SK-N-SH treated with all-trans-retinoic acid at 6 μM for 48 hours (cell line): ENCODE data around the gene OLFM1.

Experiments used
- ATAC-seq: fragments of 200-7000 bp; cut with Tn5 transposase; 3 replicates; pipeline ENCODE4 v1.9.1; 2020; ENCODE audit warnings: mild to moderate bottlenecking, moderate library complexity
- ARNTL ChIP-seq: fragments of 450-650 bp; formaldehyde crosslinking; IDR thresholded peaks from 2 replicates; pipeline ENCODE4 v1.5.0; 2020; ENCODE audit warnings: low read depth, mild to moderate bottlenecking, moderate library complexity, borderline replicate concordance
- BACH2 ChIP-seq: fragments of 250-450 bp; sonication (Bioruptor Pico); IDR thresholded peaks from 2 replicates; pipeline ENCODE4 v1.9.0; 2021; ENCODE audit warnings: mild to moderate bottlenecking, borderline replicate concordance
- ESRRG ChIP-seq: fragments of 250-450 bp; sonication (Bioruptor Pico); IDR thresholded peaks from 2 replicates; pipeline ENCODE4 v1.6.1; 2021; ENCODE audit warnings: mild to moderate bottlenecking
- GLIS3 ChIP-seq: fragments of 250-450 bp; sonication (Bioruptor Pico); IDR thresholded peaks from 2 replicates; pipeline ENCODE4 v1.5.0; 2020; ENCODE audit warnings: mild to moderate bottlenecking, moderate library complexity
- ISL1 ChIP-seq: fragments of 250-450 bp; sonication (Bioruptor Pico); IDR thresholded peaks from 2 replicates; pipeline ENCODE4 v2.1.2; 2022; ENCODE audit warnings: mild to moderate bottlenecking, moderate library complexity
- PPARA ChIP-seq: fragments of 250-450 bp; sonication (Bioruptor Pico); IDR thresholded peaks from 2 replicates; pipeline ENCODE4 v1.5.0; 2020; ENCODE audit warnings: mild to moderate bottlenecking, borderline replicate concordance
- RARB ChIP-seq: fragments of 250-450 bp; sonication (Bioruptor Pico); IDR thresholded peaks from 2 replicates; pipeline ENCODE4 v1.8.0; 2021; ENCODE audit warnings: mild to moderate bottlenecking, moderate library complexity
- SNAI2 ChIP-seq: fragments of 250-450 bp; sonication (Bioruptor Pico); IDR thresholded peaks from 2 replicates; pipeline ENCODE4 v1.5.0; 2020; ENCODE audit warnings: mild to moderate bottlenecking, moderate library complexity
- TCF4 ChIP-seq: fragments of 250-450 bp; sonication (Bioruptor Pico); IDR thresholded peaks from 2 replicates; pipeline ENCODE4 v1.8.0; 2021; ENCODE audit warnings: mild to moderate bottlenecking, moderate library complexity, borderline replicate concordance
- TOX ChIP-seq: fragments of 250-450 bp; sonication (Bioruptor Pico); IDR thresholded peaks from 2 replicates; pipeline ENCODE4 v1.8.0; 2021; ENCODE audit warnings: mild to moderate bottlenecking, moderate library complexity, borderline replicate concordance
- ZFP3 ChIP-seq: fragments of 250-450 bp; sonication (Bioruptor Pico); IDR thresholded peaks from 2 replicates; pipeline ENCODE4 v1.5.0; 2020; ENCODE audit warnings: mild to moderate bottlenecking, moderate library complexity
- ZFP30 ChIP-seq: fragments of 450-650 bp; formaldehyde crosslinking; IDR thresholded peaks from 2 replicates; pipeline ENCODE4 v1.5.0; 2022; ENCODE audit warnings: mild to moderate bottlenecking, moderate library complexity
- ZNF70 ChIP-seq: fragments of 450-650 bp; formaldehyde crosslinking; IDR thresholded peaks from 2 replicates; pipeline ENCODE4 v1.5.0; 2020; ENCODE audit warnings: mild to moderate bottlenecking, moderate library complexity
- TF ChIP-seq, protein P1 (sequence below): fragments of 250-450 bp; sonication (Bioruptor Pico); IDR thresholded peaks from 2 replicates; pipeline ENCODE4 v1.5.0; 2020; ENCODE audit warnings: mild to moderate bottlenecking, moderate library complexity
- TF ChIP-seq, protein P2 (sequence below): fragments of 250-450 bp; sonication (Bioruptor Pico); IDR thresholded peaks from 2 replicates; pipeline ENCODE4 v1.8.0; 2021; ENCODE audit warnings: low read depth, mild to moderate bottlenecking, moderate library complexity, borderline replicate concordance
- TF ChIP-seq, protein P3 (sequence below): fragments of 250-450 bp; sonication (Bioruptor Pico); IDR thresholded peaks from 2 replicates; pipeline ENCODE4 v1.5.1; 2020; ENCODE audit warnings: low read depth, mild to moderate bottlenecking, moderate library complexity
- TF ChIP-seq, protein P4 (sequence below): fragments of 250-450 bp; sonication (Bioruptor Pico); IDR thresholded peaks from 2 replicates; pipeline ENCODE4 v1.8.0; 2020; ENCODE audit warnings: mild to moderate bottlenecking, moderate library complexity, borderline replicate concordance
- TF ChIP-seq, protein P5 (sequence below): fragments of 250-450 bp; sonication (Bioruptor Pico); IDR thresholded peaks from 2 replicates; pipeline ENCODE4 v1.5.1; 2021; ENCODE audit warnings: mild to moderate bottlenecking, moderate library complexity

Gene OLFM1

DNA sequence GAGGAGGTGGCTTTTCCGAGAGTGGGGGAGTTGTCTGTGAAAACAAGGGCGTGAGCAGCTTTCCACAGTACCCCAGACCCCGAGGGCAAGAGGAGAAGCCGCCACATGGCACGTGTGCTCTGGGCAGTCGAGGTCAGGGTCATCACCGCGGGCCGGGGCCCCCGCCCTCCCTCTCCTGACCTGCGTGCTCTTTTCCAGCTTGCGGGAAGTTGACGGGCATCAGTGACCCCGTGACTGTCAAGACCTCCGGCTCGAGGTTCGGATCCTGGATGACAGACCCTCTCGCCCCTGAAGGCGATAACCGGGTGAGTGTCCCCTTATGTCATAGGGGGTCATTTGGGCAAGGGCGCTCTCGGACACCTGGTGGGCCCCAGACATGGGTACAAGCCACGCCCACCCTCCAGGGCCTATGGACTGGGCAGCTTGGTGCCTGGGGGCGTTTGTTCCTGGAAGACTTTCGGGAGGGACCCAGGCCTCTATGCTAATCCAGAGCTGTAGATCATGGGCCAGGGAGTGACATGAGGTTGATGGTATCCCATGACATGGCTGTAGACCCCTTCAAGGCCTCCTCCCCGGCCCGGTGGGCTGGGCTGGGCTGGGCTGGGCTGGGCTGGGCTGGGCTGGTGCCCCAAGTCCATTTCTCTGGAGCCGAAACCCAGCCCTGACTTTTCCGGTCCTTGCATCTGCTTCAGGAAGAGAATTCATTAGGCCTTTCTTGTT lies 19.2 kb downstream of the OLFM1 start:
- no peak for ATAC-seq
- TF ChIP-seq ESRRG (no peak), TCF4 (no peak), SNAI2 (CRISPR knock-in tag) (no peak), ZNF70 (CRISPR knock-in tag) (no peak), RARB (no peak), GLIS3 (CRISPR knock-in tag) (no peak), ZFP30 (no peak), TOX (CRISPR knock-in tag) (no peak), ARNTL (no peak), ISL1 (CRISPR knock-in tag) (no peak)
- TF ChIP-seq, protein P1, sequence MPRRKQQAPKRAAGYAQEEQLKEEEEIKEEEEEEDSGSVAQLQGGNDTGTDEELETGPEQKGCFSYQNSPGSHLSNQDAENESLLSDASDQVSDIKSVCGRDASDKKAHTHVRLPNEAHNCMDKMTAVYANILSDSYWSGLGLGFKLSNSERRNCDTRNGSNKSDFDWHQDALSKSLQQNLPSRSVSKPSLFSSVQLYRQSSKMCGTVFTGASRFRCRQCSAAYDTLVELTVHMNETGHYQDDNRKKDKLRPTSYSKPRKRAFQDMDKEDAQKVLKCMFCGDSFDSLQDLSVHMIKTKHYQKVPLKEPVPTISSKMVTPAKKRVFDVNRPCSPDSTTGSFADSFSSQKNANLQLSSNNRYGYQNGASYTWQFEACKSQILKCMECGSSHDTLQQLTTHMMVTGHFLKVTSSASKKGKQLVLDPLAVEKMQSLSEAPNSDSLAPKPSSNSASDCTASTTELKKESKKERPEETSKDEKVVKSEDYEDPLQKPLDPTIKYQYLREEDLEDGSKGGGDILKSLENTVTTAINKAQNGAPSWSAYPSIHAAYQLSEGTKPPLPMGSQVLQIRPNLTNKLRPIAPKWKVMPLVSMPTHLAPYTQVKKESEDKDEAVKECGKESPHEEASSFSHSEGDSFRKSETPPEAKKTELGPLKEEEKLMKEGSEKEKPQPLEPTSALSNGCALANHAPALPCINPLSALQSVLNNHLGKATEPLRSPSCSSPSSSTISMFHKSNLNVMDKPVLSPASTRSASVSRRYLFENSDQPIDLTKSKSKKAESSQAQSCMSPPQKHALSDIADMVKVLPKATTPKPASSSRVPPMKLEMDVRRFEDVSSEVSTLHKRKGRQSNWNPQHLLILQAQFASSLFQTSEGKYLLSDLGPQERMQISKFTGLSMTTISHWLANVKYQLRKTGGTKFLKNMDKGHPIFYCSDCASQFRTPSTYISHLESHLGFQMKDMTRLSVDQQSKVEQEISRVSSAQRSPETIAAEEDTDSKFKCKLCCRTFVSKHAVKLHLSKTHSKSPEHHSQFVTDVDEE, result no peak
- TF ChIP-seq, protein P2, sequence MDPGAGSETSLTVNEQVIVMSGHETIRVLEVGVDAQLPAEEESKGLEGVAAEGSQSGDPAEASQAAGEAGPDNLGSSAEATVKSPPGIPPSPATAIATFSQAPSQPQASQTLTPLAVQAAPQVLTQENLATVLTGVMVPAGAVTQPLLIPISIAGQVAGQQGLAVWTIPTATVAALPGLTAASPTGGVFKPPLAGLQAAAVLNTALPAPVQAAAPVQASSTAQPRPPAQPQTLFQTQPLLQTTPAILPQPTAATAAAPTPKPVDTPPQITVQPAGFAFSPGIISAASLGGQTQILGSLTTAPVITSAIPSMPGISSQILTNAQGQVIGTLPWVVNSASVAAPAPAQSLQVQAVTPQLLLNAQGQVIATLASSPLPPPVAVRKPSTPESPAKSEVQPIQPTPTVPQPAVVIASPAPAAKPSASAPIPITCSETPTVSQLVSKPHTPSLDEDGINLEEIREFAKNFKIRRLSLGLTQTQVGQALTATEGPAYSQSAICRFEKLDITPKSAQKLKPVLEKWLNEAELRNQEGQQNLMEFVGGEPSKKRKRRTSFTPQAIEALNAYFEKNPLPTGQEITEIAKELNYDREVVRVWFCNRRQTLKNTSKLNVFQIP (CRISPR knock-in tag), result no peak
- TF ChIP-seq, protein P3, sequence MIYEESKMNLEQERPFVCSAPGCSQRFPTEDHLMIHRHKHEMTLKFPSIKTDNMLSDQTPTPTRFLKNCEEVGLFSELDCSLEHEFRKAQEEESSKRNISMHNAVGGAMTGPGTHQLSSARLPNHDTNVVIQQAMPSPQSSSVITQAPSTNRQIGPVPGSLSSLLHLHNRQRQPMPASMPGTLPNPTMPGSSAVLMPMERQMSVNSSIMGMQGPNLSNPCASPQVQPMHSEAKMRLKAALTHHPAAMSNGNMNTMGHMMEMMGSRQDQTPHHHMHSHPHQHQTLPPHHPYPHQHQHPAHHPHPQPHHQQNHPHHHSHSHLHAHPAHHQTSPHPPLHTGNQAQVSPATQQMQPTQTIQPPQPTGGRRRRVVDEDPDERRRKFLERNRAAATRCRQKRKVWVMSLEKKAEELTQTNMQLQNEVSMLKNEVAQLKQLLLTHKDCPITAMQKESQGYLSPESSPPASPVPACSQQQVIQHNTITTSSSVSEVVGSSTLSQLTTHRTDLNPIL (CRISPR knock-in tag), result no peak
- TF ChIP-seq, protein P4, sequence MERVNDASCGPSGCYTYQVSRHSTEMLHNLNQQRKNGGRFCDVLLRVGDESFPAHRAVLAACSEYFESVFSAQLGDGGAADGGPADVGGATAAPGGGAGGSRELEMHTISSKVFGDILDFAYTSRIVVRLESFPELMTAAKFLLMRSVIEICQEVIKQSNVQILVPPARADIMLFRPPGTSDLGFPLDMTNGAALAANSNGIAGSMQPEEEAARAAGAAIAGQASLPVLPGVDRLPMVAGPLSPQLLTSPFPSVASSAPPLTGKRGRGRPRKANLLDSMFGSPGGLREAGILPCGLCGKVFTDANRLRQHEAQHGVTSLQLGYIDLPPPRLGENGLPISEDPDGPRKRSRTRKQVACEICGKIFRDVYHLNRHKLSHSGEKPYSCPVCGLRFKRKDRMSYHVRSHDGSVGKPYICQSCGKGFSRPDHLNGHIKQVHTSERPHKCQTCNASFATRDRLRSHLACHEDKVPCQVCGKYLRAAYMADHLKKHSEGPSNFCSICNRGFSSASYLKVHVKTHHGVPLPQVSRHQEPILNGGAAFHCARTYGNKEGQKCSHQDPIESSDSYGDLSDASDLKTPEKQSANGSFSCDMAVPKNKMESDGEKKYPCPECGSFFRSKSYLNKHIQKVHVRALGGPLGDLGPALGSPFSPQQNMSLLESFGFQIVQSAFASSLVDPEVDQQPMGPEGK, result no peak
- TF ChIP-seq, all 23 proteins: peak for 0

DNA sequence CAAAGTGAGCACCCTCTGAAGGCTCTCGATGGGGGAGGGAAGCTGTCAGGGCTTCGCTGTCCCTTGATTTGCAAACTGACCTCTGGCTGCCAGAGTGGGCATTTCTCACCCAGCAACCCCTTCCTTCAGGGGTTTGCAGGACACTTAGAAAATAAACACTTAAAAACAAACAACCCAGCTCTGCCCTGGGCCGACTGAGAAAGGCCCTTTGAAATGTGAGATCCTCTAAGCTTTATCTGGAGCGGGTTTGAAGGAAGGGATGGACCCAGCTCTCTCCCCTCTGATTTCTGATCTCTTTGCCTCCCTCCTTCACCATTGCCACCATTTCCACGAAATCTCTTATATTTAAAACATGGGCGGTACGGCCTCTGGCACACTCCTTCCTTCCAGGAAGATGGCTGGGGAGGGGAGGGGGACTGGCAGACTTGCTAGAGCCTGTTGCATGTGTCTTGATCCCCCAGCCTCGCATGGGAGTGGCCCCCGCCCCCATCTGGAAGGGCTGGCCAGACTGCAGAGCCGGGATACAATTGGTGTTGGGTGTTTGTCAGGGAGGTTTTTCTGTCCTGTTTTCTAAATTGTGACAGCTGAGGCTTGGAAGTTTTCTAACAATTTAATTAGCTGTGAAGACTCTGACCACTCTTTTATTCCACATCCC lies 20.2 kb downstream of the OLFM1 start:
- TF ChIP-seq, protein P5, sequence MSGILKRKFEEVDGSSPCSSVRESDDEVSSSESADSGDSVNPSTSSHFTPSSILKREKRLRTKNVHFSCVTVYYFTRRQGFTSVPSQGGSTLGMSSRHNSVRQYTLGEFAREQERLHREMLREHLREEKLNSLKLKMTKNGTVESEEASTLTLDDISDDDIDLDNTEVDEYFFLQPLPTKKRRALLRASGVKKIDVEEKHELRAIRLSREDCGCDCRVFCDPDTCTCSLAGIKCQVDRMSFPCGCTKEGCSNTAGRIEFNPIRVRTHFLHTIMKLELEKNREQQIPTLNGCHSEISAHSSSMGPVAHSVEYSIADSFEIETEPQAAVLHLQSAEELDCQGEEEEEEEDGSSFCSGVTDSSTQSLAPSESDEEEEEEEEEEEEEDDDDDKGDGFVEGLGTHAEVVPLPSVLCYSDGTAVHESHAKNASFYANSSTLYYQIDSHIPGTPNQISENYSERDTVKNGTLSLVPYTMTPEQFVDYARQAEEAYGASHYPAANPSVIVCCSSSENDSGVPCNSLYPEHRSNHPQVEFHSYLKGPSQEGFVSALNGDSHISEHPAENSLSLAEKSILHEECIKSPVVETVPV, result no peak
- no peak for TF ChIP-seq GLIS3 (CRISPR knock-in tag)
- TF ChIP-seq PPARA (CRISPR knock-in tag), result no peak
- TF ChIP-seq, protein P3 (CRISPR knock-in tag), result no peak
- TF ChIP-seq, protein P2 (CRISPR knock-in tag), result no peak
- no peak for TF ChIP-seq RARB
- TF ChIP-seq TOX (CRISPR knock-in tag), result no peak
- TF ChIP-seq ZFP30, result no peak
- TF ChIP-seq SNAI2 (CRISPR knock-in tag), result no peak
- TF ChIP-seq BACH2 (CRISPR knock-in tag), result no peak
- no peak for TF ChIP-seq ESRRG
- no peak for TF ChIP-seq ZFP3 (CRISPR knock-in tag)
- TF ChIP-seq TCF4, result no peak
- no peak for TF ChIP-seq ZNF70 (CRISPR knock-in tag)
- ATAC-seq, result no peak
